Measurements from ENCODE around the gene NR3C2. TPM values are rescaled to one million over a fixed set of nuclear protein-coding genes. Genes with fewer than 3 reads are reported as not detected.

NR3C2 gene
- polyA plus RNA-seq, 1 donor: 6.8 TPM

- WGBS (ENCODE audit: insufficient coverage, low lambda C conversion rate): no CpG with 5 or more reads among the region's 4 CpGs
- no peak for DNase-seq
- H3K4me3 ChIP-seq (ENCODE audit: low read length): no peak overlapping the region
- H3K9me3 ChIP-seq (ENCODE audit: control insufficient read depth, low read depth, low read length): no peaks in the 10 kb centered on the region
- H3K36me3 ChIP-seq (ENCODE audit: control insufficient read depth, insufficient read depth, low read length): no peaks in the 10 kb centered on the region
- no peak overlapping the region for H3K27ac ChIP-seq (ENCODE audit: low read length)
- no peaks in the 10 kb centered on the region for H3K27me3 ChIP-seq (ENCODE audit: control insufficient read depth, insufficient read depth, low read length)
- peaks cover 15% of the 10 kb centered on the region for H3K4me1 ChIP-seq (ENCODE audit: control insufficient read depth, insufficient read depth, low read length)
These were observed 257.3 kb downstream of the NR3C2 start for GRCh38 chr4:148184922-148185321.

- Histone ChIP-seq H3K4me3 (ENCODE audit: low read length) (no peak overlapping the region), H3K27ac (ENCODE audit: low read length) (peak overlapping the region; percentile 70), H3K9me3 (ENCODE audit: control insufficient read depth, low read depth, low read length) (no peaks in the 10 kb centered on the region), H3K27me3 (ENCODE audit: control insufficient read depth, insufficient read depth, low read length) (no peaks in the 10 kb centered on the region), H3K4me1 (ENCODE audit: control insufficient read depth, insufficient read depth, low read length) (peaks cover 15% of the 10 kb centered on the region), H3K36me3 (ENCODE audit: control insufficient read depth, insufficient read depth, low read length) (no peaks in the 10 kb centered on the region)
- no CpG with 5 or more reads among the region's 3 CpGs for WGBS (ENCODE audit: insufficient coverage, low lambda C conversion rate)
- DNase-seq: peak in 1 of 2 donors; percentile 42
These were observed 259.8 kb downstream of the NR3C2 start for GRCh38 chr4:148182230-148182911.

GRCh38 chr4:148173397-148174017 lies 268.7 kb downstream of the NR3C2 start:
- no CpG with 5 or more reads among the region's 5 CpGs for WGBS (ENCODE audit: insufficient coverage, low lambda C conversion rate)
- peaks cover 7% of the 10 kb centered on the region for H3K9me3 ChIP-seq (ENCODE audit: control insufficient read depth, low read depth, low read length)
- H3K36me3 ChIP-seq (ENCODE audit: control insufficient read depth, insufficient read depth, low read length): no peaks in the 10 kb centered on the region
- H3K4me3 ChIP-seq (ENCODE audit: low read length): no peak overlapping the region
- no peak for DNase-seq
- no peaks in the 10 kb centered on the region for H3K27me3 ChIP-seq (ENCODE audit: control insufficient read depth, insufficient read depth, low read length)
- H3K27ac ChIP-seq (ENCODE audit: low read length): no peak overlapping the region
- H3K4me1 ChIP-seq (ENCODE audit: control insufficient read depth, insufficient read depth, low read length): peaks cover 12% of the 10 kb centered on the region

- DNase-seq: peak in 1 of 2 donors; percentile 27
- H3K4me3 ChIP-seq (ENCODE audit: low read length): no peak overlapping the region
- peaks cover 7% of the 10 kb centered on the region for H3K9me3 ChIP-seq (ENCODE audit: control insufficient read depth, low read depth, low read length)
- WGBS (ENCODE audit: insufficient coverage, low lambda C conversion rate): no CpG with 5 or more reads among the region's 3 CpGs
- H3K4me1 ChIP-seq (ENCODE audit: control insufficient read depth, insufficient read depth, low read length): peaks cover 12% of the 10 kb centered on the region
- no peaks in the 10 kb centered on the region for H3K27me3 ChIP-seq (ENCODE audit: control insufficient read depth, insufficient read depth, low read length)
- H3K36me3 ChIP-seq (ENCODE audit: control insufficient read depth, insufficient read depth, low read length): no peaks in the 10 kb centered on the region
- peak overlapping the region; percentile 55 for H3K27ac ChIP-seq (ENCODE audit: low read length)
These were observed 270.6 kb downstream of the NR3C2 start for GRCh38 chr4:148171596-148171995.

- Histone ChIP-seq H3K27me3 (ENCODE audit: control insufficient read depth, insufficient read depth, low read length) (no peaks in the 10 kb centered on the region), H3K36me3 (ENCODE audit: control insufficient read depth, insufficient read depth, low read length) (no peaks in the 10 kb centered on the region), H3K9me3 (ENCODE audit: control insufficient read depth, low read depth, low read length) (peaks cover 7% of the 10 kb centered on the region), H3K4me3 (ENCODE audit: low read length) (no peak overlapping the region), H3K27ac (ENCODE audit: low read length) (peak overlapping the region; percentile 55), H3K4me1 (ENCODE audit: control insufficient read depth, insufficient read depth, low read length) (peaks cover 12% of the 10 kb centered on the region)
- WGBS (ENCODE audit: insufficient coverage, low lambda C conversion rate): 50% methylated on average over 1 of the region's 7 CpGs
- DNase-seq: peak; percentile 51 to 67
These were observed 271.5 kb downstream of the NR3C2 start for GRCh38 chr4:148170408-148171365.

- DNase-seq: no peak
- Histone ChIP-seq H3K9me3 (ENCODE audit: control insufficient read depth, low read depth, low read length) (no peaks in the 10 kb centered on the region), H3K4me3 (ENCODE audit: low read length) (no peak overlapping the region), H3K27me3 (ENCODE audit: control insufficient read depth, insufficient read depth, low read length) (no peaks in the 10 kb centered on the region), H3K4me1 (ENCODE audit: control insufficient read depth, insufficient read depth, low read length) (peaks cover 14% of the 10 kb centered on the region), H3K36me3 (ENCODE audit: control insufficient read depth, insufficient read depth, low read length) (no peaks in the 10 kb centered on the region), H3K27ac (ENCODE audit: low read length) (no peak overlapping the region)
- WGBS (ENCODE audit: insufficient coverage, low lambda C conversion rate): 69% methylated on average over 2 of the region's 6 CpGs
These were observed 276.1 kb downstream of the NR3C2 start for GRCh38 chr4:148166132-148166591.

GRCh38 chr4:148164557-148164956 lies 277.7 kb downstream of the NR3C2 start:
- Histone ChIP-seq H3K27me3 (ENCODE audit: control insufficient read depth, insufficient read depth, low read length) (no peaks in the 10 kb centered on the region), H3K27ac (ENCODE audit: low read length) (no peak overlapping the region), H3K4me1 (ENCODE audit: control insufficient read depth, insufficient read depth, low read length) (peaks cover 11% of the 10 kb centered on the region), H3K9me3 (ENCODE audit: control insufficient read depth, low read depth, low read length) (no peaks in the 10 kb centered on the region), H3K4me3 (ENCODE audit: low read length) (no peak overlapping the region), H3K36me3 (ENCODE audit: control insufficient read depth, insufficient read depth, low read length) (no peaks in the 10 kb centered on the region)
- DNase-seq: peak in 1 of 2 donors; percentile 17
- no CpG with 5 or more reads among the region's 2 CpGs for WGBS (ENCODE audit: insufficient coverage, low lambda C conversion rate)

- H3K4me1 ChIP-seq (ENCODE audit: control insufficient read depth, insufficient read depth, low read length): peaks cover 11% of the 10 kb centered on the region
- no peaks in the 10 kb centered on the region for H3K27me3 ChIP-seq (ENCODE audit: control insufficient read depth, insufficient read depth, low read length)
- no peak overlapping the region for H3K4me3 ChIP-seq (ENCODE audit: low read length)
- no peaks in the 10 kb centered on the region for H3K9me3 ChIP-seq (ENCODE audit: control insufficient read depth, low read depth, low read length)
- H3K36me3 ChIP-seq (ENCODE audit: control insufficient read depth, insufficient read depth, low read length): no peaks in the 10 kb centered on the region
- DNase-seq: no peak
- no peak overlapping the region for H3K27ac ChIP-seq (ENCODE audit: low read length)
- WGBS (ENCODE audit: insufficient coverage, low lambda C conversion rate): no CpG with 5 or more reads among the region's 1 CpG
These were observed 279.2 kb downstream of the NR3C2 start for GRCh38 chr4:148162991-148163390.

- no peak for DNase-seq
- no CpG with 5 or more reads among the region's 5 CpGs for WGBS (ENCODE audit: insufficient coverage, low lambda C conversion rate)
- Histone ChIP-seq H3K27ac (ENCODE audit: low read length) (no peak overlapping the region), H3K27me3 (ENCODE audit: control insufficient read depth, insufficient read depth, low read length) (no peaks in the 10 kb centered on the region), H3K4me1 (ENCODE audit: control insufficient read depth, insufficient read depth, low read length) (peaks cover 11% of the 10 kb centered on the region), H3K9me3 (ENCODE audit: control insufficient read depth, low read depth, low read length) (no peaks in the 10 kb centered on the region), H3K36me3 (ENCODE audit: control insufficient read depth, insufficient read depth, low read length) (no peaks in the 10 kb centered on the region), H3K4me3 (ENCODE audit: low read length) (no peak overlapping the region)
These were observed 279.7 kb downstream of the NR3C2 start for GRCh38 chr4:148162519-148162918.

GRCh38 chr4:148161601-148162000 lies 280.6 kb downstream of the NR3C2 start:
- 67% methylated on average over 1 of the region's 2 CpGs for WGBS (ENCODE audit: insufficient coverage, low lambda C conversion rate)
- Histone ChIP-seq H3K4me1 (ENCODE audit: control insufficient read depth, insufficient read depth, low read length) (peaks cover 11% of the 10 kb centered on the region), H3K4me3 (ENCODE audit: low read length) (no peak overlapping the region), H3K9me3 (ENCODE audit: control insufficient read depth, low read depth, low read length) (no peaks in the 10 kb centered on the region), H3K36me3 (ENCODE audit: control insufficient read depth, insufficient read depth, low read length) (no peaks in the 10 kb centered on the region), H3K27me3 (ENCODE audit: control insufficient read depth, insufficient read depth, low read length) (no peaks in the 10 kb centered on the region), H3K27ac (ENCODE audit: low read length) (no peak overlapping the region)
- no peak for DNase-seq

Data from large intestine (tissue), 3 donors.